Upper lobe of left lung (tissue), 6 donors: ENCODE data around the gene KISS1R. TPM values are rescaled to one million over a fixed set of nuclear protein-coding genes. Genes with fewer than 3 reads are reported as not detected.

ENCODE experiments used
- ATAC-seq, 2 donors: fragments of 200-7000 bp; cut with Tn5 transposase; one replicate each; pipeline ENCODE4 v1.9.1; 2022; ENCODE audit warnings: mild to moderate bottlenecking in 2 of 2, moderate library complexity in 2 of 2; ENCODE audit not compliant: low FRiP score in 2 of 2
- DNase-seq, 2 donors: peaks; one replicate each; pipeline ENCODE4 v3.0.0-alpha.2; 2019 to 2020
- H3K27ac ChIP-seq, 4 donors: fragments of 200-600 bp; sonication (generic); one replicate each; pipeline ENCODE4 v1.5.1; 2016 to 2019
- H3K27me3 ChIP-seq, 4 donors: fragments of 200-600 bp; sonication (generic); one replicate each; pipeline ENCODE4 v1.5.1; 2017 to 2019
- H3K36me3 ChIP-seq, 4 donors: fragments of 200-600 bp; sonication (generic); one replicate each; pipeline ENCODE4 v1.5.1; 2016 to 2019
- H3K4me1 ChIP-seq, 4 donors: fragments of 200-600 bp; sonication (generic); one replicate each; pipeline ENCODE4 v1.5.1; 2018 to 2019
- H3K4me3 ChIP-seq, 4 donors: fragments of 200-600 bp; sonication (generic); one replicate each; pipeline ENCODE4 v1.5.1; 2017 to 2019; ENCODE audit warnings: mild to moderate bottlenecking in 2 of 4, moderate library complexity in 1 of 4
- H3K9me3 ChIP-seq, 4 donors: fragments of 200-600 bp; sonication (generic); one replicate each; pipeline ENCODE4 v1.5.1; 2018 to 2019
- CTCF ChIP-seq, 6 experiments: fragments of 450-650 bp in 4 of 6; fragments of 200-600 bp in 2 of 6; sonication (generic) in 2 of 6; IDR thresholded peaks; one replicate each; pipeline ENCODE4 v1.5.1; 2016 to 2019; ENCODE audit warnings: antibody characterized with exemption in 6 of 6
- EP300 ChIP-seq, 4 donors: sonication (generic); formaldehyde crosslinking; IDR thresholded peaks; one replicate each; pipeline ENCODE4 v1.5.1; 2017; ENCODE audit warnings: antibody characterized with exemption in 4 of 4, control low read depth in 2 of 4
- POLR2A ChIP-seq, 4 donors: fragments of 450-650 bp; IDR thresholded peaks; one replicate each; pipeline ENCODE4 v1.5.1; 2016 to 2017; ENCODE audit warnings: antibody characterized with exemption in 4 of 4, mild to moderate bottlenecking in 2 of 4
- POLR2AphosphoS5 ChIP-seq, 2 donors: sonication (generic); formaldehyde crosslinking; IDR thresholded peaks; one replicate each; pipeline ENCODE4 v1.5.1; 2017; ENCODE audit warnings: antibody characterized with exemption in 2 of 2
- WGBS, 2 donors: methylation state at CpG; one replicate each; pipeline ENCODE4 v1.1.5; 2017 to 2018; 5-methylcytosine and 5-hydroxymethylcytosine counted together
- total RNA-seq, 6 donors: library from RNA; depleted of rRNA in 4 of 6; stranded (reverse); fragments of >200 nt in 4 of 6; gene quantifications; one replicate each; pipeline versions ENCODE4 v1.1.0 to v1.2.1, GENCODE V29; 2016 to 2021
- donor health status: DM: no; HTN: no; CAD: no; lungs with moderate emphysema.
- donor health status: DM: no; HTN: yes; CAD: no; lungs with severe emphysema.

KISS1R gene
- total RNA-seq, 6 donors from 2014 or later: not detected

DNA sequence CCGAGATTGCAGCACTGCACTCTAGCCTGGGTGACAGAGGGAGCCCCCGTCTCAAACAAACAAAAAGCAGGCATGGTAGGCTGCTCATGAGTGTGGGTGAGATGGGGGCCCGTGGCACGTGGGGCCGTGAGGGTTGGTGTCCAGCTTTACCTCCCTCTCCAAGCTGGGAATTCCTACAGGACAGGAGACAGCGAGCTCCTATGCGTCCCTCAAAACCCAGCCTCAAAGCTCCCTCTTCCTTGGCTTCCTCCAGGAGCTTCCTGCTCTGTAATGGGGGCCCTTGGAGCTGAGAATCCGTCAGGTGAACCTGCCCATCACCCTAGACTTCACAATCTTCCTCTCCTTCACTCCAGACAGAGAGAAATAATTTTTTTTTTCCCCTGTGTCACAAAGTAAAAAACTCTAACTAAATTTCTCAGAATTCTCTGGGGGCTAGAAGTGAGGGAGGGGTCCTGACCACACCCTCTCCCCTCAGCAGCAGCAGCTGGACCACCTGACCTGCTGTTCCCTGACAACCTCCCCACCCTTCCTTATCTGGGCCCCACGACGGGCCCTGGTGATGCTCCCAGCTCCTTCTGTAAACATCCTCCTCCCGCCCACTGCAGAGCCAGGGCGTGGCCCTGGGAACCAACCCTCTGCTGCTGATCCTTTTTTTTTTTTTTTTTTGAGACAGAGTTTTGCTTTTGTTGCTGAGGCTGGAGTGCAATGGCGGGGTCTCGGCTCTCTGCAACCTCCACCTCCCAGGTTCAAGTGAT is 44.9 kb downstream of the KISS1R start:
- DNase-seq: no peak
- no peak overlapping the region for H3K4me3 ChIP-seq
- no peaks in the 10 kb centered on the region for H3K9me3 ChIP-seq
- H3K27ac ChIP-seq: peak overlapping the region in 1 of 4 donors; percentile 25
- WGBS, 2 donors: 65 to 76% methylated on average over 14 of the region's 14 CpGs
- peaks cover 6 to 41% (median 23%) of the 10 kb centered on the region in 4 donors for H3K36me3 ChIP-seq
- no peaks in the 10 kb centered on the region for H3K27me3 ChIP-seq
- peaks cover 4 to 18% (median 11%) of the 10 kb centered on the region in 4 donors for H3K4me1 ChIP-seq
- no peak for ATAC-seq
- TF ChIP-seq CTCF (IDR thresholded peaks at IDR 0.05) (no peak), POLR2AphosphoS5 (IDR thresholded peaks at IDR 0.05) (no peak), EP300 (IDR thresholded peaks at IDR 0.05) (no peak), POLR2A (IDR thresholded peaks at IDR 0.05) (no peak)

DNA sequence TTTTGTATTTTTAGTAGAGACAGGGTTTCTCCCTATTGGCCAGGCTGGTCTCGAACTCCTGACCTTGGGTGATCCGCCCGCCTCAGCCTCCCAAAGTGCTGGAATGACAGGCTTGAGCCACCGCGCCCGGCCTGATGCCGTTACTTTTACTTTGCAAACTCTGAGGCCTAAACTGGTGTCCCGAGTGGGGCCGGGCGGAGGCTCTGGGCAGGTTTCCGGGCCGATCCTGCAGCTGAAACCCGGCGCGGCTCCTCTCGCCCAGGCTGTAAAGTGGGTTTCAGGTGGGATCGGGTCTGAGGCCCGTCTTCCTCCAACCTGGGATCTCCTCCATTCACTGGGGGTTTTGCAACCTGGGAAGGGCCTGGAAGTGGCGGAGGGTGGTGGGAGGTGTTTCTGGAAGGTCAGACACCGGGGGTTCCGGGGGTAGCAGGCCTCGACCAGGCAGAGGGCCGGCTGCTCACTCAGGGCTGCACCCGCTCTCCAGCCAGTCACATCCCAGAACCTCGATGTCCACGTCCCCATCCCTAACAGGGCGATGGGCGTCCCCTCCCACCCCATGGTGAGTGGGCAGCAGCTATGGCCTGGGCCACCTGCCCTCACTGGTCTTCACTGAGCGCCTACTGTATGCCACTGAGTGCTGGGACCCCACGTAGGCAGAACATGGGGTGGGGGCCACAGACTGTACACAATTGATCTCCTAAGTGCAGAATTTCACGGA is 45.7 kb downstream of the KISS1R start:
- Histone ChIP-seq H3K4me1 (peaks cover 4 to 18% (median 11%) of the 10 kb centered on the region in 4 donors), H3K27ac (peak overlapping the region in 1 of 4 donors; percentile 25), H3K4me3 (no peak overlapping the region), H3K36me3 (peaks cover 6 to 46% (median 25%) of the 10 kb centered on the region in 4 donors), H3K9me3 (no peaks in the 10 kb centered on the region), H3K27me3 (no peaks in the 10 kb centered on the region)
- WGBS, 2 donors: 79 to 86% methylated on average over 10 to 28 of the region's 31 CpGs
- no peak for DNase-seq
- no peak for ATAC-seq
- TF ChIP-seq POLR2A (IDR thresholded peaks at IDR 0.05) (no peak), CTCF (IDR thresholded peaks at IDR 0.05) (no peak)

GRCh38 chr19:963486-963951 is 46.4 kb downstream of the KISS1R start:
- DNase-seq (no peak), ATAC-seq (no peak)
- H3K27ac ChIP-seq: no peak overlapping the region
- 81 to 86% methylated on average over 10 to 11 of the region's 11 CpGs for WGBS, 2 donors
- no peak for TF ChIP-seq POLR2AphosphoS5 (IDR thresholded peaks at IDR 0.05)
- no peak for TF ChIP-seq EP300 (IDR thresholded peaks at IDR 0.05)
- TF ChIP-seq CTCF (IDR thresholded peaks at IDR 0.05): no peak
- TF ChIP-seq POLR2A (IDR thresholded peaks at IDR 0.05): no peak
- H3K4me1 ChIP-seq: peaks cover 4 to 18% (median 11%) of the 10 kb centered on the region in 4 donors
- H3K36me3 ChIP-seq: peaks cover 9 to 51% (median 28%) of the 10 kb centered on the region in 4 donors
- H3K9me3 ChIP-seq: no peaks in the 10 kb centered on the region
- no peaks in the 10 kb centered on the region for H3K27me3 ChIP-seq
- H3K4me3 ChIP-seq: no peak overlapping the region

DNA sequence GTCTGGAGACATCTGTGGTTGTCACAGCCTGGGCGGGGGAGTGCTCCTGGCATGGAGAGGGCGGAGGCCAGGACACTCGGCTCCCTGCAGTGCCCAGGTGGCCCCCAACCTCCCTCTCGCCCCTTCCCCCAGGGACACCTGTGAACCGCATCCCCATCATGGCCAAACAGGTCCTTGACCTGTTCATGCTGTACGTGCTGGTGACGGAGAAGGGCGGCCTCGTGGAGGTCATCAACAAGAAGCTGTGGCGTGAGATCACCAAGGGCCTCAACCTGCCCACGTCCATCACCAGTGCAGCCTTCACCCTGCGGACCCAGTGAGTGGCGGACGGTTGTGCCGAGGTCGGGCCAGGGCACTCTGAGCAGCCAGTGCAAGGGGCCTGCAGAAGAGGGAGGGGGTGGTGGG is 47.0 kb downstream of the KISS1R start:
- Histone ChIP-seq H3K27me3 (no peaks in the 10 kb centered on the region), H3K4me3 (no peak overlapping the region), H3K36me3 (peaks cover 15 to 57% (median 34%) of the 10 kb centered on the region in 4 donors), H3K4me1 (peaks cover 4 to 18% (median 11%) of the 10 kb centered on the region in 4 donors), H3K27ac (no peak overlapping the region), H3K9me3 (no peaks in the 10 kb centered on the region)
- WGBS, 2 donors: 95 to 96% methylated on average over 12 to 16 of the region's 16 CpGs
- DNase-seq (no peak), ATAC-seq (no peak)
- TF ChIP-seq CTCF (IDR thresholded peaks at IDR 0.05): no peak
- no peak for TF ChIP-seq EP300 (IDR thresholded peaks at IDR 0.05)
- no peak for TF ChIP-seq POLR2A (IDR thresholded peaks at IDR 0.05)
- no peak for TF ChIP-seq POLR2AphosphoS5 (IDR thresholded peaks at IDR 0.05)
